ENCODE measurements around the gene FOLR1.
"Not testable (repeated sequence)": the region's sequence is repeated elsewhere in the genome, so short reads cannot be mapped to it uniquely, and the experiment has no call there.

Gene FOLR1

GRCh38 chr11:72157131-72157530 is 34.8 kb upstream of the FOLR1 start:
- no peak overlapping the region for H3K4me3 ChIP-seq (ENCODE audit: low read depth, low read length)
- no peak for TF ChIP-seq CTCF (IDR thresholded peaks at IDR 0.05; ENCODE audit: borderline replicate concordance, insufficient read depth, low read depth, low read length)

- no peak overlapping the region for H3K4me3 ChIP-seq (ENCODE audit: low read depth, low read length)
- TF ChIP-seq CTCF (IDR thresholded peaks at IDR 0.05; ENCODE audit: borderline replicate concordance, insufficient read depth, low read depth, low read length), result no peak
Measured at GRCh38 chr11:72160319-72160718, 31.6 kb upstream of the FOLR1 start.

- no peak overlapping the region for H3K4me3 ChIP-seq (ENCODE audit: low read depth, low read length)
Measured at GRCh38 chr11:72162891-72163492, 28.9 kb upstream of the FOLR1 start.

GRCh38 chr11:72164187-72164586 is 27.8 kb upstream of the FOLR1 start:
- not testable (repeated sequence) for H3K4me3 ChIP-seq (ENCODE audit: low read depth, low read length)

More at GRCh38 chr11:72162891-72163492, 28.9 kb upstream of the FOLR1 start:
- no peak for TF ChIP-seq CTCF (IDR thresholded peaks at IDR 0.05; ENCODE audit: borderline replicate concordance, insufficient read depth, low read depth, low read length)

- not testable (repeated sequence) for H3K4me3 ChIP-seq (ENCODE audit: low read depth, low read length)
Measured at GRCh38 chr11:72169046-72169555, 22.8 kb upstream of the FOLR1 start.

- H3K4me3 ChIP-seq (ENCODE audit: low read depth, low read length), result not testable (repeated sequence)
Measured at GRCh38 chr11:72169754-72170153, 22.2 kb upstream of the FOLR1 start.

- not testable (repeated sequence) for H3K4me3 ChIP-seq (ENCODE audit: low read depth, low read length)
Measured at GRCh38 chr11:72172043-72172442, 19.9 kb upstream of the FOLR1 start.

- no peak overlapping the region for H3K4me3 ChIP-seq (ENCODE audit: low read depth, low read length)
- TF ChIP-seq CTCF (IDR thresholded peaks at IDR 0.05; ENCODE audit: borderline replicate concordance, insufficient read depth, low read depth, low read length), result no peak
Measured at GRCh38 chr11:72173291-72173690, 18.6 kb upstream of the FOLR1 start.

GRCh38 chr11:72174302-72175070 is 17.5 kb upstream of the FOLR1 start:
- H3K4me3 ChIP-seq (ENCODE audit: low read depth, low read length), result no peak overlapping the region
- TF ChIP-seq CTCF (IDR thresholded peaks at IDR 0.05; ENCODE audit: borderline replicate concordance, insufficient read depth, low read depth, low read length), result no peak
